ENCODE results near the gene ELMO1.

DNA sequence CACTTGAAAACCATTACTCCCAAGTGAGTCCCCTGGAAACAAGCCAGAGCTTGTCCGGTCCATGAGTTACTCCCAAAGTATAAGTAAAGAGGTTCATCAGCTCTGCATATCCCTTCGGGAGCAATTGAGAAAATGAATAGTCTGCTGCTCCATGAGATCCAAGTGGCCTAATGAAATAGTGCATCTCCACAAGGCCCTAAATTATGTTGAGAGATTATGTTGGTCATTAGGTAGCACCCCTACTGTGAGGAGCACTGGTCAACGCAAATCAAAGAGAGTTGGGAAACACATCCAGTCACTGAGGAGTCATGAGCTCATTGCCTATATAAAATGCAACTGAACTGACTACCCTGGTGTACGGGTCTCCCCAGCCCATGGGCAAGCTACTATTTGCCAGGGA, 518.9 kb downstream of the ELMO1 start:
- no peak for TF ChIP-seq POLR2A (IDR thresholded peaks at IDR 0.05)
- TF ChIP-seq, protein P1, sequence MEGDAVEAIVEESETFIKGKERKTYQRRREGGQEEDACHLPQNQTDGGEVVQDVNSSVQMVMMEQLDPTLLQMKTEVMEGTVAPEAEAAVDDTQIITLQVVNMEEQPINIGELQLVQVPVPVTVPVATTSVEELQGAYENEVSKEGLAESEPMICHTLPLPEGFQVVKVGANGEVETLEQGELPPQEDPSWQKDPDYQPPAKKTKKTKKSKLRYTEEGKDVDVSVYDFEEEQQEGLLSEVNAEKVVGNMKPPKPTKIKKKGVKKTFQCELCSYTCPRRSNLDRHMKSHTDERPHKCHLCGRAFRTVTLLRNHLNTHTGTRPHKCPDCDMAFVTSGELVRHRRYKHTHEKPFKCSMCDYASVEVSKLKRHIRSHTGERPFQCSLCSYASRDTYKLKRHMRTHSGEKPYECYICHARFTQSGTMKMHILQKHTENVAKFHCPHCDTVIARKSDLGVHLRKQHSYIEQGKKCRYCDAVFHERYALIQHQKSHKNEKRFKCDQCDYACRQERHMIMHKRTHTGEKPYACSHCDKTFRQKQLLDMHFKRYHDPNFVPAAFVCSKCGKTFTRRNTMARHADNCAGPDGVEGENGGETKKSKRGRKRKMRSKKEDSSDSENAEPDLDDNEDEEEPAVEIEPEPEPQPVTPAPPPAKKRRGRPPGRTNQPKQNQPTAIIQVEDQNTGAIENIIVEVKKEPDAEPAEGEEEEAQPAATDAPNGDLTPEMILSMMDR (IDR thresholded peaks at IDR 0.05): no peak

Measured in ovary (tissue), 3 donors.